Measurements from ENCODE around the gene HLA-DMA. TPM values are rescaled to one million over a fixed set of nuclear protein-coding genes. Genes with fewer than 3 reads are reported as not detected.

Gene HLA-DMA
- total RNA-seq, 2 donors from 2014 or later, result 14.5 to 26.1 TPM

GRCh38 chr6:32970413-32971241 is 17.7 kb upstream of the HLA-DMA start:
- Histone ChIP-seq H3K36me3 (peaks cover 7% of the 10 kb centered on the region), H3K4me3 (peak overlapping the region; percentile 91), H3K9me3 (no peaks in the 10 kb centered on the region), H3K27ac (peak overlapping the region; percentile 96), H3K9ac (ENCODE audit: low read depth in 2 of 2, low read length in 2 of 2) (peak overlapping the region; percentile 99 to 100), H3K27me3 (no peaks in the 10 kb centered on the region), H3K4me1 (peaks cover 9% of the 10 kb centered on the region)
- peak; percentile 92 for DNase-seq
- no peak for TF ChIP-seq CTCF (IDR thresholded peaks at IDR 0.05)
- intact Hi-C loops (cut with DNase I), result no loop called here

DNA sequence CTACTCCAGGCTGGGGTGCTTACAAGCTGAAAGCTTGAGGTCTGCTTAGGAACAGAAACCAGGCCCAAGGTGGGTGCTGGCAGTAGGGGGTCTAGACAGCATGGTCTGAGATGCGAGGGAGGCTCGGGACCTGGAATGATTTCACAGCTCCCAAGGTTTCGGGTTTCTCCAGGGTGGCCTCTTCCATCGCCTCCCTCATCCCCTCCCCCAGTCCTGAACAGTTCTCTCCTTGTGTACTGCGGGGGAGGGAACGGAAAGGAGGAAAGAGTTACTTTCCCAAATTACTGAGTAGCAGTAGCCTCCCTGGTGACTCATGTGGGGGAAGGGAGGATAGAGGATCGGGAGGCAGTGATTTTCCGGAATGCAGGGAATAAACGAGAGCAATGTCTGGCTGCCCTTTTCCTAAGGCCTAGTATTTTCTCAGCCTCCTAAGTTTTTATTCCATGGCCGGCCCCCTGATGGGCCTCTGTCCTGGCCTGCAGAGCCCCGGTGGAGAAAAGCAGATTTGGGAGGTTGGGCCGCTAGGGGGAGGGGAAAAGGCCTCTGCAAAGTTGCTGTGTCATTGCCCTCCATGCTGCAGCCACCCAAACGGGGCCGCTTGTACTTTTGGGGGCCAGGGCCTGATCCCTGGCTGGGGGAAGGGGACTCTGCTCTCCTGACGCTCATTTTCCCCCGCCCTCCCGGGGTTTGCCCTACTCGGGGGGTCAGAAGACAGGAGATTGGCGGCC is 17.0 kb upstream of the HLA-DMA start:
- Histone ChIP-seq H3K4me1 (peaks cover 9% of the 10 kb centered on the region), H3K27me3 (no peaks in the 10 kb centered on the region), H3K9ac (ENCODE audit: low read depth in 2 of 2, low read length in 2 of 2) (peak overlapping the region; percentile 99 to 100), H3K36me3 (peaks cover 6% of the 10 kb centered on the region), H3K27ac (peak overlapping the region; percentile 96), H3K4me3 (peak overlapping the region; percentile 91), H3K9me3 (no peaks in the 10 kb centered on the region)
- peak; percentile 18 for TF ChIP-seq CTCF (IDR thresholded peaks at IDR 0.05)
- DNase-seq, result peak; percentile 84
- intact Hi-C loops (cut with DNase I), result no loop called here

- Histone ChIP-seq H3K9ac (ENCODE audit: low read depth in 2 of 2, low read length in 2 of 2) (peak overlapping the region; percentile 99 to 100), H3K4me1 (peaks cover 9% of the 10 kb centered on the region), H3K27ac (peak overlapping the region; percentile 96), H3K4me3 (peak overlapping the region; percentile 91), H3K9me3 (no peaks in the 10 kb centered on the region), H3K27me3 (no peaks in the 10 kb centered on the region), H3K36me3 (no peaks in the 10 kb centered on the region)
- no peak for TF ChIP-seq CTCF (IDR thresholded peaks at IDR 0.05)
- intact Hi-C loops (cut with DNase I), result no loop called here
- peak; percentile 75 for DNase-seq
Observed at GRCh38 chr6:32968867-32969684, 16.2 kb upstream of the HLA-DMA start.

DNA sequence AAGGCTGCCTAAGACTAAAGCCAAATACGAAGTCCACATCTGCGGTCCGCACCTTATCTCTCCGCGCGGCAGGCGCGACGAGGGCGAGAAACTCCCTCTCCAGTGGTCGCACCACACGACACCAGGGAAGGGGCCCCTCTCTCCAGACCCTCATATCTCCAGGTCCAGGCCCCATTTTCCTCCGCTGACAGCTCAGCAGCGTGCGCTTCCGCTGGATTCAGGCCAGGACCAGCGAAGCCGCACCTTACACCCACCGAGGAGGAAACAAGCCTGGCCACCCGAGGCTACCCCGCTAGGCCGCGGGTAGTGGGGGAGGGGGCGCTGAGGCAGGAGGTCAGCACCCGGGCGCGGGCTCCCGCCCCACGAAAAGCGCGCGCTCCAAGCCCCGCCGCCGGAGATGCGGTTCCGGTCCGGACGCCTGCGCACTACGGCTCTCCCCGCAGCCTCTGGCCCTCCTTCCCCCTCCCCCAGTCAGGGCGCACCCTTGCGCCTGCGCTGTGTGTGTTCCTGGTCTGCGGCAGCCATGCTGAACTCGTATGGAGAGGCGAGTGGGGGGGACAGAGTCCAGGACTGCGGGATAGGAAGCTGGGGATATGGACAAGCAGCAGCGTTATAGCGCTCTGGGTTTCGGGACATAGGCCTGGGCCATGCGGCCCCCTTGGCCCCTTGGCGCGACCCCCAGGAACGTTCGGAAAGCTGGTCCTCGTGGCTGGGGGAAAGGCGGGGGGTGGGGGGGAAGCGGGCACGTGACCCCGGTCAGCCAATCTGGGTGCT is 15.4 kb upstream of the HLA-DMA start, which contains the start of gene BRD2:
TSS of gene BRD2 (plus strand) at position 502 of the 774 bp plus-strand sequence. CDS start 4,305 bp downstream, outside the sequence.
- Histone ChIP-seq H3K27me3 (no peaks in the 10 kb centered on the region), H3K4me3 (peak within 1 kb of the TSS; percentile 91), H3K9me3 (no peaks in the 10 kb centered on the region), H3K9ac (ENCODE audit: low read depth in 2 of 2, low read length in 2 of 2) (peak within 1 kb of the TSS; percentile 99 to 100), H3K27ac (peak within 1 kb of the TSS; percentile 96), H3K4me1 (peaks cover 9% of the 10 kb centered on the region), H3K36me3 (no peaks in the 10 kb centered on the region)
- no peak for TF ChIP-seq CTCF (IDR thresholded peaks at IDR 0.05)
- intact Hi-C loops (cut with DNase I), result no loop called here
- DNase-seq, result peak; percentile 98
